HK-2 (cell line): ENCODE data around the gene GALC.

Experiments used
- DNase-seq: peaks from one replicate; pipeline ENCODE4 v3.0.0-alpha.2; 2018; ENCODE audit not compliant: unreplicated experiment

GALC gene

GRCh38 chr14:88005978-88006851, 13.2 kb upstream of the GALC start:
- DNase-seq, result no peak

- no peak for DNase-seq
These were observed 12.1 kb upstream of the GALC start, which contains the start of gene GPR65 for GRCh38 chr14:88005050-88005481. GPR65 (plus strand) TSS chr14:88005135; CDS start chr14:88010848, 5,713 bp downstream.

GRCh38 chr14:88004506-88005036, 11.6 kb upstream of the GALC start:
- no peak for DNase-seq

DNA sequence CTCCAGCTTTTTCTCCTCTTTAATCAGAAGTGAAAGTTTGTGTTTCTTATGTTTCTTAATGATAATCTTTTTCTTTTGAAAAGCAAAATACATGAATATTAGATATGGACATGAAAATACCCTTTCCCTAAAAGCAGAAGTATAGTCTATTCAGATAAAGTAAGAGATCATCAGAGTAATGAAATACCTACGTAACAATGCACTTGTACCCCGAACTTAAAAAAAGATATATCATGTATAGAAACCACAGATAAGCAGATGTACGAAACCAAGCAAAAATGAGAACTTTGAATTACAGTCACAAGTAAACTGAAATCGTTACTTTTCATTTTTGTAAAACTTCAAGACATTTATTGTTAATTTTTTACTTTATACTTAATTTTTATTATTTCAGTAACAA, 10.4 kb upstream of the GALC start:
- DNase-seq, result no peak

- DNase-seq, result no peak
These were observed 9.6 kb upstream of the GALC start for GRCh38 chr14:88002421-88003075.

- DNase-seq, result no peak
These were observed 6.3 kb upstream of the GALC start for GRCh38 chr14:87999277-87999676.

DNA sequence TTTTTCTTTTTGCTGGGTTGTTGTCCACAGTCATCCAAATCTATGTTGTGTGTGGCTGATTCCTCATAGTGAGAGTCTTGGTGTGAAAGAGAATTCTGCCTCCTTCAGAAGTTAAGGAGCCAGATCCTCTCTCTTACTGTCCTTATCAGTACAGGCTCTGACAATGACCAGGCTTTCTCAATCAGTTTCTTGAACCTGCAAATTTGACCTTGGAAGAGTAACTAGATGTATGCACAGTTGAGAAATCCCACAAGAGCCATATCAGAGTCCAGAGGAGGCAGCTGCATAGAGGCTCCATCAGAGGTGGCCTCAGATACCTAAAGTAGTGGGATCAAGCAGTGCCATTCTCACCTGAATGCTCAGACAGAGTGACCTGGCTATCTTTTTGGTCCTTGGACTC, 5.5 kb upstream of the GALC start:
- no peak for DNase-seq

DNA sequence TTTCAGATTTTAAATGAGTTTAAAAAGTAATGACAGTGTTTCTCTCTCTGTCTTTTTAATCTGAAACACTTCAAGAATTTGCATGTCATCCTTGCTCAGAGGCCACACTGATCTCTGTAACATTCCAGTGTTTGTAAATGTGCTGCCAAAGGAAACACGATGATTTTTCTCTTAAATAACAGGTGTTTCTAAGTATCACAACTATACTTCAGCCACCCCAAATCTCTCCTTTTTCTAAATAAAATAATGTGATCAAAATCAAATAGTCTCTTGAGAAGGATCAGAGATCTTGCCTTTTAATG, 3.3 kb upstream of the GALC start:
- DNase-seq, result no peak

- no peak for DNase-seq
These were observed 2.7 kb upstream of the GALC start for GRCh38 chr14:87995500-87996290.

- DNase-seq, result no peak
These were observed 2.0 kb upstream of the GALC start for GRCh38 chr14:87994974-87995373.

- no peak for DNase-seq
These were observed 650 bp downstream of the GALC start for GRCh38 chr14:87992346-87992717.

GRCh38 chr14:87990682-87991081, 2.3 kb downstream of the GALC start:
- DNase-seq, result no peak

DNA sequence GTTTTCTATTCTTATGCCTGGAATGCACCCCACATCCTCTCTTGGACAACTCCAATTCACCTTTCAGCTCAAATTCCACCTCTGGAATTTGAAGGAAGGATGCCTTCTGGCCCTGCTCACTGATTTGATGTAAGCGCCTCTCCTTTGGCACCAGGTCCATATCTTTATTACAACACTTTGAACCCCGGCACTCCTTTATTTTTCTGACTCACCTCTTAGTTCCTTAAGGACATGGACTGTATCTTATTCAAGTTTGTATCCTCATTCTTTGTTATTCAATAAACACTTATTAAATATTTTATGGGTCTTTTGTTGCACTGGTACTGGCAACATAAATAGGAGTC, 3.1 kb downstream of the GALC start:
- DNase-seq, result no peak

- no peak for DNase-seq
These were observed 3.6 kb downstream of the GALC start for GRCh38 chr14:87989221-87989955.

DNA sequence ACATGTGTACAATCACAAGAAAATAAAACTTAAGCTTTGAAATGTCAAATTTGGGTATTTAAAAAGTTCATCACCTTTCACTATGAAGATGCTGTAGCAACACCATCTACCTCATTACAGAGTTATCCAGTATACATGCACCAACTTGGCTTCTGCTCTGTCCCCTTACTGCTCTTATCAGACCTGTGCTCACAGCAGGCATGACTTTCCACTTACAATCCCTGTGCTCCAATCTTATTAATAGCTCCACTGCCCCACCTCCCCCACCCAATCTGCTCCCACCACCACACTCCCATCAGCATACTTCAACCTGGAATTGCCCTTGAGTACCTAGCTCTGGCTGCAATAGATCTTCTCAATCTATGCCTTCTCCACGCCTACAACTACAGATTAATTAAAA, 13.3 kb downstream of the GALC start:
- no peak for DNase-seq

DNA sequence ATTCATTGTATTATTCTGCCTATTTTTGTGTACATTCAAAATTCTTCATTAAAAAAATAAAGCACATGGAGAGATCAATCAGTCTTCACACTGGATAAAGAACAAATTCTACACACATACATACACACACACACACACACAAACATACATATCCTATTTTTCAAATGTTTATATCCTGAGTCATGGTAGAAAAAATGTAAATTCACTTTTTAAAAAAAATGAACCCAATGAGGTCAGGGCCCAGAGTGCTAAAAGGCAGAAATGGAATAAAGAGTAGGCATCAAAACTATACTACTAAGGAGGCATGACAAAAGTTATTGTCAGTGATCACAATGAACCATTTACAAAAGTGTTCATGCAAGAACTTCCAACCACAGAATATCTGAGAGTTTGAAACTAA, 17.3 kb downstream of the GALC start:
- DNase-seq, result no peak

GRCh38 chr14:87971010-87971409, 22.0 kb downstream of the GALC start:
- DNase-seq, result no peak

GRCh38 chr14:87967496-87967895, 25.5 kb downstream of the GALC start:
- no peak for DNase-seq

- no peak for DNase-seq
These were observed 26.2 kb downstream of the GALC start for GRCh38 chr14:87966816-87967215.

DNA sequence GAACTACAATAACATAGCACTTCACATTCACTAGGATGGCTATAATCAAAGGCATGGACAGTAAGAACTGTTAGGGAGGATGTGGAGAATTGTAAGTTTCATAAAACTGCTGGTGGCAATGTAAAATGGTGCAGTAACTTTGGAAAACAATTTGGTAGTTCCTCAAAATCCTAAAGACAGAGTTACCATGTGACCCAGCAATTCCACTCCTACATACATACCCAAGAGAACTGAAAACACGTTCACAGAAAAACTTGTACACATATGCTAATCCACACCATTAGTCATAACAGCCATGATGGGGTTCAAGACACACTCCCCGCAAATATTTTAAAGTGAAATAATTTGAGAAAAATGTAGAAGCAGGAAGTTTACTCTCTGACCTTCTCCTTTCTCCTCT, 31.7 kb downstream of the GALC start:
- DNase-seq, result no peak

DNA sequence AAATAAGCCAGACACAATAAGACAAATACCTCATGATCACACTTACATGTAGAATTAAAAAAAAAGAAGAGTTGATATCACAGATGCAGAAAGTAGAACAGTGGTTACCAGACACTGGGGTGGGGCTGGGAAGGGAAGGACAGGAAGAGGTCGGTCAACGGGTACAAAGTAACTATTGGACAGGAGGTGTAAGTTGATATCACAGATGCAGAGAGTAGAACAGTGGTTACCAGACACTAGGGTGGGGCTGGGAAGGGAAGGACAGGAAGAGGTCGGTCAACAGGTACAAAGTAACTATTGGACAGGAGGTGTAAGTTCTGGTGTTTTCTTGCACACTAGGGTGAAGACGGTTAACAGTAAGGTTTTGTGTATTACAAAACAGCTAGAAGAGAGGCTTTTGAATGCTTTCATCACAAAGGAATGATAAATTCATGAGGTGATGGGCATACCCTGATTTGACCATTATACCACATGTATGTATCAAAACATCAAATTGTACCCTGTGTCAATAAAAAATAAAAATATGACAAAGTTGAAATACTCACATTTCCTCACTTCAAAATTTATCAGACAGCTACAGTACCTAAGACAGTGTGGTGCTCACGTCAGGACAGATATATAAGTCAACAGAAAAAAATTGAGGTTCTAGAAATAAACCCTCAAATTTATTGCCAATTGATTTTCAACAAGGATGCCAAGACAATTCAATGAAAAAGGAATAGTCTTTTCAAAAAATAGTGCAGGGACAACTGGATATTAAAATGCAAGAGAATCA, 32.8 kb downstream of the GALC start:
- DNase-seq, result no peak
